HG03469 (cell line): Measurements from ENCODE around the gene LTB4R.

ENCODE experiments used
- ATAC-seq: cut with Tn5 transposase; IDR thresholded peaks from one replicate; pipeline ENCODE4 v1.9.1; 2021; ENCODE audit warnings: mild to moderate bottlenecking, moderate library complexity, moderate number of reproducible peaks; ENCODE audit not compliant: unreplicated experiment

The LTB4R gene

GRCh38 chr14:24310646-24311604, at the start of gene LTB4R:
TSS of gene LTB4R (plus strand) at chr14:24311502. CDS start at chr14:24315652, 4,150 bp downstream.
- ATAC-seq = peak; percentile 65

GRCh38 chr14:24261969-24262327, 49.4 kb upstream of the LTB4R start:
- ATAC-seq = no peak

GRCh38 chr14:24262821-24263733, 48.2 kb upstream of the LTB4R start, which contains the start of gene TGM1:
TSS of gene TGM1 (minus strand) at chr14:24263177. CDS start at chr14:24262352, 825 bp downstream.
- ATAC-seq = no peak

GRCh38 chr14:24263848-24264247, 47.5 kb upstream of the LTB4R start:
- no peak for ATAC-seq

GRCh38 chr14:24264298-24264697, 47.0 kb upstream of the LTB4R start:
- ATAC-seq = no peak

GRCh38 chr14:24266344-24267244, 44.7 kb upstream of the LTB4R start:
- no peak for ATAC-seq

GRCh38 chr14:24267516-24267915, 43.8 kb upstream of the LTB4R start:
- ATAC-seq = no peak

GRCh38 chr14:24268225-24268624, 43.1 kb upstream of the LTB4R start:
- ATAC-seq = no peak

GRCh38 chr14:24269368-24269767, 41.9 kb upstream of the LTB4R start:
- ATAC-seq = no peak

- ATAC-seq = no peak
Measured at GRCh38 chr14:24269910-24270536, 41.3 kb upstream of the LTB4R start.

GRCh38 chr14:24270537-24271133, 40.7 kb upstream of the LTB4R start:
- no peak for ATAC-seq

- ATAC-seq = peak; percentile 83
Measured at GRCh38 chr14:24271134-24271833, 40.0 kb upstream of the LTB4R start, which contains the start of gene RABGGTA. TSS of gene RABGGTA (minus strand) at chr14:24271597. CDS start at chr14:24271115, 482 bp downstream.

GRCh38 chr14:24271834-24272263, 39.5 kb upstream of the LTB4R start:
- no peak for ATAC-seq

GRCh38 chr14:24272467-24272866, 38.8 kb upstream of the LTB4R start:
- ATAC-seq = no peak

GRCh38 chr14:24273422-24273998, 37.8 kb upstream of the LTB4R start:
- no peak for ATAC-seq

- peak; percentile 37 for ATAC-seq
Measured at GRCh38 chr14:24274101-24274543, 37.2 kb upstream of the LTB4R start.

- ATAC-seq = no peak
Measured at GRCh38 chr14:24277071-24277470, 34.2 kb upstream of the LTB4R start.

GRCh38 chr14:24277606-24278321, 33.5 kb upstream of the LTB4R start:
- no peak for ATAC-seq
